Endodermal cell (in vitro differentiated cells): ENCODE measurements around the gene MSLN. TPM values are rescaled to one million over a fixed set of nuclear protein-coding genes. Genes with fewer than 3 reads are reported as not detected.
A peak's percentile ranks its signal among the peaks of the same experiment; 100 is the strongest.

ENCODE experiments used
- DNase-seq: peaks from one replicate; pipeline ENCODE4 v3.0.0-alpha.2; 2017
- H3K27ac ChIP-seq: 2 replicates; pipeline ENCODE4 v1.5.1; 2013; ENCODE audit warnings: mild to moderate bottlenecking, low read depth, low read length, moderate library complexity
- H3K27me3 ChIP-seq: 2 replicates; pipeline ENCODE4 v1.6.1; 2013; ENCODE audit warnings: mild to moderate bottlenecking, low read length, moderate library complexity; ENCODE audit not compliant: insufficient read depth, control insufficient read depth, poor library complexity, severe bottlenecking
- H3K36me3 ChIP-seq: 2 replicates; pipeline ENCODE4 v1.7.0; 2013; ENCODE audit warnings: mild to moderate bottlenecking, low read length, moderate library complexity; ENCODE audit not compliant: control insufficient read depth, insufficient read depth
- H3K4me1 ChIP-seq: one replicate; pipeline ENCODE4 v1.7.0; 2013; ENCODE audit warnings: low read length; ENCODE audit not compliant: control insufficient read depth, insufficient read depth
- H3K4me3 ChIP-seq: 2 replicates; pipeline ENCODE4 v1.5.1; 2013; ENCODE audit warnings: mild to moderate bottlenecking, low read length, moderate library complexity
- H3K9ac ChIP-seq: 2 replicates; pipeline ENCODE4 v1.6.1; 2013; ENCODE audit warnings: mild to moderate bottlenecking, low read length, moderate library complexity; ENCODE audit not compliant: poor library complexity, severe bottlenecking; ENCODE audit errors: extremely low read depth
- H3K9me3 ChIP-seq: 2 replicates; pipeline ENCODE4 v1.6.1; 2013; ENCODE audit warnings: mild to moderate bottlenecking, low read length, moderate library complexity; ENCODE audit not compliant: control insufficient read depth
- H3K27ac Mint-ChIP-seq: 2 replicates; pipeline ENCODE4 v1.8.0; 2020; ENCODE audit warnings: mixed read lengths
- H3K27me3 Mint-ChIP-seq: 2 replicates; pipeline ENCODE4 v1.8.0; 2021; ENCODE audit warnings: mild to moderate bottlenecking, mixed read lengths; ENCODE audit not compliant: insufficient read depth
- H3K36me3 Mint-ChIP-seq: 2 replicates; pipeline ENCODE4 v1.8.0; 2020; ENCODE audit warnings: low read depth, mixed read lengths
- H3K4me1 Mint-ChIP-seq: 2 replicates; pipeline ENCODE4 v1.8.0; 2020; ENCODE audit warnings: mixed read lengths
- H3K4me3 Mint-ChIP-seq: 2 replicates; pipeline ENCODE4 v1.8.0; 2020; ENCODE audit warnings: mild to moderate bottlenecking, moderate library complexity, mixed read lengths
- H3K9me3 Mint-ChIP-seq: 2 replicates; pipeline ENCODE4 v1.8.0; 2020; ENCODE audit warnings: mild to moderate bottlenecking, mixed read lengths
- CTCF ChIP-seq: fragments of 200-600 bp; sonication (generic); conservative IDR thresholded peaks from 2 replicates; pipeline ENCODE4 v1.5.0; 2021; ENCODE audit warnings: antibody characterized with exemption, mild to moderate bottlenecking
- WGBS, 2 experiments: methylation state at CpG; one replicate each; pipeline versions ENCODE4 v1.1.5 to v1.1.7; 2013; ENCODE audit warnings: missing lambda C conversion rate in 2 of 2, mixed read lengths in 1 of 2; ENCODE audit not compliant: insufficient coverage in 1 of 2, insufficient read length in 1 of 2; 5-methylcytosine and 5-hydroxymethylcytosine counted together
- total RNA-seq, 2 donors: library from RNA; stranded (reverse); fragmentation: NEBNext Ultra II Directional in 1 of 2; extraction: Animal tissue kit (Norgen Biotek cat#: 25700) in 1 of 2; gene quantifications; 2 replicates in 1 of 2; 3 replicates in 1 of 2; pipeline ENCODE4 v1.2.1, GENCODE V29; 2021

Gene MSLN
- total RNA-seq, 2 donors from 2014 or later: 0.42 to 0.86 TPM

GRCh38 chr16:776824-777223 is 16.3 kb downstream of the MSLN start:
- no peaks in the 10 kb centered on the region for H3K9me3 Mint-ChIP-seq
- no peaks in the 10 kb centered on the region for H3K9me3 ChIP-seq
- H3K9ac ChIP-seq: no peak overlapping the region
- WGBS, 2 experiments: 92 to 93% methylated on average over 8 of the region's 9 CpGs
- no peak for TF ChIP-seq CTCF
- no peaks in the 10 kb centered on the region for H3K36me3 Mint-ChIP-seq
- no peak overlapping the region for H3K27ac ChIP-seq
- DNase-seq: no peak
- no peak overlapping the region for H3K4me3 Mint-ChIP-seq
- H3K27me3 ChIP-seq: peaks cover 3% of the 10 kb centered on the region
- H3K27ac Mint-ChIP-seq: no peak overlapping the region
- no peaks in the 10 kb centered on the region for H3K4me1 Mint-ChIP-seq
- no peaks in the 10 kb centered on the region for H3K4me1 ChIP-seq
- no peaks in the 10 kb centered on the region for H3K36me3 ChIP-seq
- H3K27me3 Mint-ChIP-seq: peaks cover 6% of the 10 kb centered on the region
- H3K4me3 ChIP-seq: no peak overlapping the region

- Mint-ChIP-seq H3K9me3 (no peaks in the 10 kb centered on the region), H3K36me3 (no peaks in the 10 kb centered on the region), H3K4me3 (no peak overlapping the region), H3K4me1 (no peaks in the 10 kb centered on the region), H3K27ac (peak overlapping the region; percentile 44), H3K27me3 (peaks cover 6% of the 10 kb centered on the region)
- 69 to 78% methylated on average over 9 to 16 of the region's 16 CpGs for WGBS, 2 experiments
- Histone ChIP-seq H3K9me3 (no peaks in the 10 kb centered on the region), H3K36me3 (no peaks in the 10 kb centered on the region), H3K27ac (no peak overlapping the region), H3K9ac (no peak overlapping the region), H3K27me3 (peaks cover 3% of the 10 kb centered on the region), H3K4me3 (no peak overlapping the region), H3K4me1 (no peaks in the 10 kb centered on the region)
- TF ChIP-seq CTCF: no peak
- DNase-seq: no peak
These were observed 17.3 kb downstream of the MSLN start for GRCh38 chr16:777826-778225.

- no peaks in the 10 kb centered on the region for H3K36me3 ChIP-seq
- H3K27me3 ChIP-seq: peaks cover 3% of the 10 kb centered on the region
- Mint-ChIP-seq H3K9me3 (no peaks in the 10 kb centered on the region), H3K4me3 (no peak overlapping the region), H3K36me3 (no peaks in the 10 kb centered on the region), H3K27me3 (peaks cover 6% of the 10 kb centered on the region), H3K27ac (no peak overlapping the region), H3K4me1 (no peaks in the 10 kb centered on the region)
- no peaks in the 10 kb centered on the region for H3K4me1 ChIP-seq
- 93 to 96% methylated on average over 4 to 11 of the region's 11 CpGs for whole genome bisulfite sequencing, 2 experiments
- DNase-seq: no peak
- no peaks in the 10 kb centered on the region for H3K9me3 ChIP-seq
- no peak for TF ChIP-seq CTCF
- H3K9ac ChIP-seq: no peak overlapping the region
- H3K27ac ChIP-seq: no peak overlapping the region
- H3K4me3 ChIP-seq: no peak overlapping the region
These were observed 17.9 kb downstream of the MSLN start for GRCh38 chr16:778447-778846.
